Body of pancreas (tissue), 4 donors: ENCODE measurements around the gene CNTLN.

Experiments
- CTCF ChIP-seq, 7 experiments: fragments of 450-650 bp in 4 of 7; fragments of 200-600 bp in 3 of 7; sonication (generic) in 3 of 7; IDR thresholded peaks; one replicate each; pipeline ENCODE4 v1.5.1; 2016 to 2019; ENCODE audit warnings: antibody characterized with exemption in 7 of 7
- POLR2A ChIP-seq, 3 donors: fragments of 450-650 bp; IDR thresholded peaks; one replicate each; pipeline ENCODE4 v1.6.1; 2016; ENCODE audit warnings: antibody characterized with exemption in 3 of 3, mild to moderate bottlenecking in 2 of 3

GRCh38 chr9:17528859-17529258 is 394.0 kb downstream of the CNTLN start:
- no peak for TF ChIP-seq POLR2A (IDR thresholded peaks at IDR 0.05)
- peak in 4 of 7 experiments; percentile 9 to 28 (median 17) for TF ChIP-seq CTCF (IDR thresholded peaks at IDR 0.05)
